ENCODE data around the gene TIGD1. TPM values are rescaled to one million over a fixed set of nuclear protein-coding genes. Genes with fewer than 3 reads are reported as not detected.

TIGD1 gene
- total RNA-seq, 1 donor, result 7.8 TPM

GRCh38 chr2:232563580-232563979 is 13.2 kb upstream of the TIGD1 start:
- peak; percentile 28 for DNase-seq (ENCODE audit: low read depth)

GRCh38 chr2:232562515-232563151 is 12.3 kb upstream of the TIGD1 start:
- DNase-seq (ENCODE audit: low read depth), result no peak
- no peak for TF ChIP-seq CTCF (IDR thresholded peaks at IDR 0.05; ENCODE audit: insufficient read depth, low read length)
- no peak overlapping the region for H3K4me3 ChIP-seq (ENCODE audit: low read depth, low read length)

More at GRCh38 chr2:232563580-232563979, 13.2 kb upstream of the TIGD1 start:
- no peak for TF ChIP-seq CTCF (IDR thresholded peaks at IDR 0.05; ENCODE audit: insufficient read depth, low read length)
- H3K4me3 ChIP-seq (ENCODE audit: low read depth, low read length), result no peak overlapping the region

GRCh38 chr2:232556426-232556825 is 6.1 kb upstream of the TIGD1 start:
- no peak for DNase-seq (ENCODE audit: low read depth)
- H3K4me3 ChIP-seq (ENCODE audit: low read depth, low read length), result no peak overlapping the region
- no peak for TF ChIP-seq CTCF (IDR thresholded peaks at IDR 0.05; ENCODE audit: insufficient read depth, low read length)

- no peak for DNase-seq (ENCODE audit: low read depth)
- H3K4me3 ChIP-seq (ENCODE audit: low read depth, low read length), result peak overlapping the region; percentile 95
- TF ChIP-seq CTCF (IDR thresholded peaks at IDR 0.05; ENCODE audit: insufficient read depth, low read length), result no peak
Observed at GRCh38 chr2:232551776-232552175, 1.4 kb upstream of the TIGD1 start.

GRCh38 chr2:232551250-232551638 is 887 bp upstream of the TIGD1 start:
- DNase-seq (ENCODE audit: low read depth), result no peak
- TF ChIP-seq CTCF (IDR thresholded peaks at IDR 0.05; ENCODE audit: insufficient read depth, low read length), result no peak
- H3K4me3 ChIP-seq (ENCODE audit: low read depth, low read length), result peak overlapping the region; percentile 95

GRCh38 chr2:232549655-232550353 is 553 bp downstream of the TIGD1 start:
- TF ChIP-seq CTCF (IDR thresholded peaks at IDR 0.05; ENCODE audit: insufficient read depth, low read length), result no peak
- DNase-seq (ENCODE audit: low read depth), result peak; percentile 44
- peak overlapping the region; percentile 95 for H3K4me3 ChIP-seq (ENCODE audit: low read depth, low read length)

All from fibroblast of the aortic adventitia (primary cell).